Karpas-422 (cell line): ENCODE results near the gene ITGA11. TPM values are rescaled to one million over a fixed set of nuclear protein-coding genes. Genes with fewer than 3 reads are reported as not detected.

Experiments used
- DNase-seq: peaks from one replicate; pipeline ENCODE4 v3.0.0-alpha.2; 2015
- H2AFZ ChIP-seq: fragments of 200-600 bp; sonication (generic); 2 replicates; pipeline ENCODE4 v1.6.1; 2014; ENCODE audit warnings: antibody characterized with exemption, low read length, mixed read lengths
- H3K27ac ChIP-seq: fragments of 200-600 bp; sonication (generic); 2 replicates; pipeline ENCODE4 v1.5.1; 2014; ENCODE audit warnings: mild to moderate bottlenecking, low read length, moderate library complexity
- H3K27me3 ChIP-seq: fragments of 200-600 bp; sonication (generic); 2 replicates; pipeline ENCODE4 v1.6.1; 2014; ENCODE audit warnings: low read length, mixed read lengths
- H3K36me3 ChIP-seq: fragments of 200-600 bp; sonication (generic); 2 replicates; pipeline ENCODE4 v1.6.1; 2014; ENCODE audit warnings: low read length, mixed read lengths; ENCODE audit not compliant: insufficient read depth
- H3K4me1 ChIP-seq: fragments of 200-600 bp; sonication (generic); 2 replicates; pipeline ENCODE4 v1.6.1; 2014; ENCODE audit warnings: mild to moderate bottlenecking, low read length, mixed read lengths
- H3K4me2 ChIP-seq: fragments of 200-600 bp; sonication (generic); 2 replicates; pipeline ENCODE4 v1.6.1; 2014; ENCODE audit warnings: low read length, low read depth, mild to moderate bottlenecking; ENCODE audit not compliant: poor library complexity, severe bottlenecking
- H3K4me3 ChIP-seq: fragments of 200-600 bp; sonication (generic); 2 replicates; pipeline ENCODE4 v1.5.1; 2014; ENCODE audit warnings: mild to moderate bottlenecking, antibody characterized with exemption, low read length, mixed read lengths
- H3K79me2 ChIP-seq: fragments of 200-600 bp; sonication (generic); 2 replicates; pipeline ENCODE4 v1.6.1; 2014; ENCODE audit warnings: mild to moderate bottlenecking, low read length, mixed read lengths
- H3K9ac ChIP-seq: fragments of 200-600 bp; sonication (generic); 2 replicates; pipeline ENCODE4 v1.6.0; 2014; ENCODE audit warnings: low read length
- H3K9me2 ChIP-seq: fragments of 200-600 bp; sonication (generic), shearing (Covaris generic); replicated peaks from 2 replicates; pipeline ENCODE4 v1.6.0; 2014; ENCODE audit warnings: mild to moderate bottlenecking, low read length, moderate library complexity; ENCODE audit not compliant: insufficient read depth
- H3K9me3 ChIP-seq: fragments of 300-700, 200-600 bp; sonication (generic); 2 replicates; pipeline ENCODE4 v1.6.1; 2014; ENCODE audit warnings: low read length, mixed read lengths
- H4K20me1 ChIP-seq: fragments of 200-600 bp; sonication (generic); 2 replicates; pipeline ENCODE4 v1.6.1; 2014; ENCODE audit warnings: mild to moderate bottlenecking, antibody characterized with exemption, low read length, low read depth; ENCODE audit not compliant: insufficient read depth
- total RNA-seq: library from RNA; depleted of rRNA; stranded (reverse); fragments of >200 nt; shearing (Covaris generic); gene quantifications from 2 replicates; pipeline ENCODE4 v1.2.3, GENCODE V29; 2014; ENCODE audit warnings: low replicate concordance

The ITGA11 gene
- total RNA-seq, 1 experiment from 2014 or later, result not detected

GRCh38 chr15:68414591-68414990, 17.4 kb downstream of the ITGA11 start:
- Histone ChIP-seq H3K9me2 (no peaks in the 10 kb centered on the region), H3K27me3 (no peaks in the 10 kb centered on the region), H3K4me1 (no peaks in the 10 kb centered on the region), H3K9ac (no peak overlapping the region), H3K4me2 (no peak overlapping the region), H2AFZ (no peak overlapping the region), H3K27ac (no peak overlapping the region), H3K9me3 (no peaks in the 10 kb centered on the region), H3K36me3 (no peaks in the 10 kb centered on the region), H3K79me2 (no peaks in the 10 kb centered on the region), H4K20me1 (0 out of 2 replicates have a peak, but pooled peaks cover 4% of the 10 kb centered on the region), H3K4me3 (no peak overlapping the region)
- no peak for DNase-seq

DNA sequence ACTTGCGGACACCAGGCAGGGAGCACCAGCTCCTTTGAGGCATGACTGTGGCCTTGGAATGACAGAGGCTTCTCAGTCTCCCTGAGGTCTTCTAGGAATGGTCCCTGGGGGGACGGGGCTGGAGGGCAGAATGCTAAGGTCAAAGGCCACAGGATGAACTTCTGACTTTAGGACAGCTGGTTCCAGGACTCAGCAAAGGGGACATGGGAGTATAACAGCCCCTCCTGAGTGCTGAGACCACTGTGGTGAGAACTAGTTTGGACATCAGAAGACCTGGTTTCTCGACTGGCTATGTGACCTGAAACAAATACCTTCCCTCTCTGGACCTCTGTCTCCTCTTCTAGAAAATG, 17.8 kb downstream of the ITGA11 start:
- Histone ChIP-seq H3K4me3 (no peak overlapping the region), H3K27ac (no peak overlapping the region), H3K36me3 (no peaks in the 10 kb centered on the region), H3K4me2 (no peak overlapping the region), H3K9me3 (no peaks in the 10 kb centered on the region), H2AFZ (no peak overlapping the region), H3K9me2 (no peaks in the 10 kb centered on the region), H3K27me3 (no peaks in the 10 kb centered on the region), H3K9ac (no peak overlapping the region), H3K4me1 (no peaks in the 10 kb centered on the region), H4K20me1 (0 out of 2 replicates have a peak, but pooled peaks cover under 1% of the 10 kb centered on the region), H3K79me2 (no peaks in the 10 kb centered on the region)
- peak; percentile 40 for DNase-seq

- no peaks in the 10 kb centered on the region for H3K4me1 ChIP-seq
- no peaks in the 10 kb centered on the region for H3K9me3 ChIP-seq
- H3K4me3 ChIP-seq, result no peak overlapping the region
- H3K4me2 ChIP-seq, result no peak overlapping the region
- H3K27ac ChIP-seq, result no peak overlapping the region
- H2AFZ ChIP-seq, result no peak overlapping the region
- H3K36me3 ChIP-seq, result no peaks in the 10 kb centered on the region
- no peak overlapping the region for H3K9ac ChIP-seq
- no peaks in the 10 kb centered on the region for H3K79me2 ChIP-seq
- no peak for DNase-seq
- H3K27me3 ChIP-seq, result no peaks in the 10 kb centered on the region
- no peaks in the 10 kb centered on the region for H4K20me1 ChIP-seq
- no peaks in the 10 kb centered on the region for H3K9me2 ChIP-seq
These were observed 18.4 kb downstream of the ITGA11 start for GRCh38 chr15:68413363-68414205.

GRCh38 chr15:68412218-68412617, 19.7 kb downstream of the ITGA11 start:
- H3K9me3 ChIP-seq, result no peaks in the 10 kb centered on the region
- no peak overlapping the region for H3K9ac ChIP-seq
- H2AFZ ChIP-seq, result no peak overlapping the region
- no peaks in the 10 kb centered on the region for H4K20me1 ChIP-seq
- H3K79me2 ChIP-seq, result no peaks in the 10 kb centered on the region
- no peaks in the 10 kb centered on the region for H3K9me2 ChIP-seq
- no peaks in the 10 kb centered on the region for H3K4me1 ChIP-seq
- no peaks in the 10 kb centered on the region for H3K36me3 ChIP-seq
- no peak overlapping the region for H3K4me2 ChIP-seq
- no peak overlapping the region for H3K4me3 ChIP-seq
- DNase-seq, result no peak
- no peaks in the 10 kb centered on the region for H3K27me3 ChIP-seq
- H3K27ac ChIP-seq, result no peak overlapping the region

DNA sequence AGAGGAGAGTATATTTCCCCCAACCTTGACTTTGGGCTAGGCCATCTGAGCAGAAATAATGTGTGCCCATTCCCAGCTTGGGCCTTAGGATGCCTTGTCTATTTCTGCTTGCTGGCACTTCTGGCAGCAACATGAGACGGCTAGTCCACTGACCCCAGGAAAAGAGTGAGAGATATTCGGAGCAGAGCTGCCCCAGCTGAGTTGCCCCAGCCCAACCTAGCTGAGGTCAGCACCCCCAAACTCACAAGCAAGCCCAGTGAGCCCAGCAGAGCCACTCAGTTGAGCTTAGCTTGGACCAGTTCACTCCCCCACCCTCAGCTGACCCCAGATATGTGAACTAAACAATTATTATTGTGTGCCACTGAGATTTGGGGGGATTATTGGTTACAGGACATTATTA, 20.2 kb downstream of the ITGA11 start:
- DNase-seq, result no peak
- no peak overlapping the region for H3K4me3 ChIP-seq
- no peaks in the 10 kb centered on the region for H3K9me2 ChIP-seq
- H3K4me2 ChIP-seq, result no peak overlapping the region
- H3K27me3 ChIP-seq, result no peaks in the 10 kb centered on the region
- H3K27ac ChIP-seq, result no peak overlapping the region
- no peaks in the 10 kb centered on the region for H3K79me2 ChIP-seq
- H3K4me1 ChIP-seq, result no peaks in the 10 kb centered on the region
- H4K20me1 ChIP-seq, result no peaks in the 10 kb centered on the region
- H3K9me3 ChIP-seq, result no peaks in the 10 kb centered on the region
- H3K9ac ChIP-seq, result no peak overlapping the region
- no peaks in the 10 kb centered on the region for H3K36me3 ChIP-seq
- no peak overlapping the region for H2AFZ ChIP-seq

- no peaks in the 10 kb centered on the region for H4K20me1 ChIP-seq
- H3K4me1 ChIP-seq, result no peaks in the 10 kb centered on the region
- no peaks in the 10 kb centered on the region for H3K79me2 ChIP-seq
- no peak for DNase-seq
- no peaks in the 10 kb centered on the region for H3K9me2 ChIP-seq
- H3K4me2 ChIP-seq, result no peak overlapping the region
- no peaks in the 10 kb centered on the region for H3K36me3 ChIP-seq
- no peak overlapping the region for H3K9ac ChIP-seq
- no peaks in the 10 kb centered on the region for H3K9me3 ChIP-seq
- H2AFZ ChIP-seq, result no peak overlapping the region
- no peak overlapping the region for H3K4me3 ChIP-seq
- no peaks in the 10 kb centered on the region for H3K27me3 ChIP-seq
- H3K27ac ChIP-seq, result no peak overlapping the region
These were observed 20.7 kb downstream of the ITGA11 start for GRCh38 chr15:68411343-68411675.

- no peak for DNase-seq
- Histone ChIP-seq H3K9me3 (no peaks in the 10 kb centered on the region), H3K27ac (no peak overlapping the region), H2AFZ (no peak overlapping the region), H3K9ac (no peak overlapping the region), H3K27me3 (no peaks in the 10 kb centered on the region), H3K9me2 (no peaks in the 10 kb centered on the region), H3K4me1 (no peaks in the 10 kb centered on the region), H3K36me3 (no peaks in the 10 kb centered on the region), H3K4me2 (no peak overlapping the region), H3K79me2 (no peaks in the 10 kb centered on the region), H4K20me1 (no peaks in the 10 kb centered on the region), H3K4me3 (no peak overlapping the region)
These were observed 21.3 kb downstream of the ITGA11 start for GRCh38 chr15:68410466-68411342.

DNA sequence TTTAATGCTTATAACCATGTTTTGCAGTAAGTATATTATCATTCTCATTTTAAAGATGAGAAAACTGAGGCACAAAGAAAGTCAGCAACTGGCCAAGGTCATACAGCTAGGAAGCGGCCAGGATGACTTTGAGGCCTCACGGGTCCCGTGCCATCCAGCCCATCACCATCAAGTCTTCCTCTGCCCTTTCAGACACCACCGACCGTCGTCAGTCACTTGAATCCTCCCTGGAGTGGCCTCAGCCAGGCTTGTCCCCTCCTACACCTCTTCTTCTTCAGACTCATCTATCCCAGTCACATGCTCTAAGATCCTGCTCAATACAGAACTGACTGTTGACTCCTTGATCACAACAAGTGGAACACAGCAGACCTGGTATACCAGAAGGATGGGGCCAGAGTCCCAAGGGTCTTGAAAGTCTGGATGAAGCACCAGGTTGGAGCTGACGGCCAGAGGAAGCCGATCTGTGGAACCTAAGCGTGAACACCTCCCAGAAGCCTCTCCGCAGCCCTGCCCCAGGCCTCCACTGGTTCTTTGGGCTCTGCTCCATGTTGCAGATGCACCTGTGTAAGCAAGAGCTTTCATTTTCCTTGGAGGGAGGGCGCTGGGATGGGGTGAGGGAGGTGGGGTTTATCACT, 22.1 kb downstream of the ITGA11 start:
- DNase-seq, result no peak
- no peaks in the 10 kb centered on the region for H3K36me3 ChIP-seq
- H3K4me1 ChIP-seq, result no peaks in the 10 kb centered on the region
- no peaks in the 10 kb centered on the region for H4K20me1 ChIP-seq
- no peak overlapping the region for H3K27ac ChIP-seq
- no peak overlapping the region for H3K4me2 ChIP-seq
- H3K79me2 ChIP-seq, result no peaks in the 10 kb centered on the region
- H3K9me3 ChIP-seq, result no peaks in the 10 kb centered on the region
- no peak overlapping the region for H3K9ac ChIP-seq
- H3K27me3 ChIP-seq, result no peaks in the 10 kb centered on the region
- H2AFZ ChIP-seq, result no peak overlapping the region
- no peak overlapping the region for H3K4me3 ChIP-seq
- H3K9me2 ChIP-seq, result no peaks in the 10 kb centered on the region
